Heart left ventricle (tissue), 16 donors: ENCODE results near the gene AURKAIP1. TPM values are rescaled to one million over a fixed set of nuclear protein-coding genes. Genes with fewer than 3 reads are reported as not detected.

ENCODE experiments used
- ATAC-seq, 4 donors: fragments of 200-7000 bp; cut with Tn5 transposase; one replicate each; pipeline ENCODE4 v1.9.1; 2020 to 2022; ENCODE audit warnings: moderate library complexity in 4 of 4, mild to moderate bottlenecking in 3 of 4, moderate number of reproducible peaks in 1 of 4
- DNase-seq, 5 donors: peaks; one replicate each; pipeline ENCODE4 v3.0.0-alpha.2; 2020
- H3K27ac ChIP-seq, 12 donors: fragments of 200-600 bp; sonication (generic) in 4 of 12; one replicate each; pipeline versions ENCODE4 v1.5.0 to v1.8.0; 2016 to 2022; ENCODE audit warnings: mild to moderate bottlenecking in 2 of 12
- H3K27me3 ChIP-seq, 9 donors: fragments of 200-600 bp; sonication (generic) in 2 of 9; one replicate each; pipeline versions ENCODE4 v1.5.1 to v1.8.0; 2016 to 2022; ENCODE audit warnings: mild to moderate bottlenecking in 3 of 9
- H3K36me3 ChIP-seq, 9 donors: fragments of 200-600 bp; sonication (generic) in 2 of 9; one replicate each; pipeline versions ENCODE4 v1.5.0 to v1.8.0; 2018 to 2022; ENCODE audit warnings: mild to moderate bottlenecking in 2 of 9
- H3K4me1 ChIP-seq, 12 donors: fragments of 200-600 bp; sonication (generic) in 4 of 12; one replicate each; pipeline versions ENCODE4 v1.5.0 to v1.8.0; 2016 to 2022; ENCODE audit warnings: mild to moderate bottlenecking in 3 of 12
- H3K4me3 ChIP-seq, 12 donors: fragments of 200-600 bp; sonication (generic) in 4 of 12; one replicate each; pipeline versions ENCODE4 v1.5.0 to v1.8.0; 2017 to 2022; ENCODE audit warnings: mild to moderate bottlenecking in 9 of 12, moderate library complexity in 4 of 12
- H3K9me3 ChIP-seq, 12 donors: fragments of 200-600 bp; sonication (generic) in 4 of 12; one replicate each; pipeline versions ENCODE4 v1.5.0 to v1.8.0; 2016 to 2022; ENCODE audit warnings: mild to moderate bottlenecking in 1 of 12
- CTCF ChIP-seq, 12 donors: fragments of 200-600 bp; sonication (generic) in 4 of 12; IDR thresholded peaks; one replicate each; pipeline versions ENCODE4 v1.5.0 to v1.8.0; 2018 to 2022; ENCODE audit warnings: antibody characterized with exemption in 12 of 12, mild to moderate bottlenecking in 5 of 12
- POLR2A ChIP-seq, 2 donors: fragments of 450-650 bp; IDR thresholded peaks; one replicate each; pipeline ENCODE4 v1.6.1; 2017; ENCODE audit warnings: antibody characterized with exemption in 2 of 2, mild to moderate bottlenecking in 2 of 2, moderate library complexity in 2 of 2
- WGBS, 4 donors: extraction: QIAGEN DNeasy Blood & Tissue Kit in 2 of 4; methylation state at CpG; one replicate each; pipeline versions ENCODE4 v1.1.5 to v1.1.7; 2013 to 2018; 5-methylcytosine and 5-hydroxymethylcytosine counted together
- intact Hi-C, 10 donors: fragments of 100-400 bp; cut with DNase I; formaldehyde crosslinking; loops; one replicate each; pipeline versions ENCODE4 v1.11.1 to v1.14.2; 2022
- polyA plus RNA-seq, 2 donors: library from polyadenylated mRNA; stranded (reverse); fragments of 200-250 nt; gene quantifications; one replicate each; pipeline ENCODE4 v1.2.3, GENCODE V29; 2013
- total RNA-seq, 9 donors: library from RNA; depleted of rRNA in 2 of 9; stranded (reverse); fragments of >200 nt in 2 of 9; fragmentation: NEBNext Ultra II Directional in 3 of 9; extraction: Animal tissue kit (Norgen Biotek cat#: 25700) in 3 of 9; gene quantifications; one replicate each; pipeline versions ENCODE4 v1.1.0 to v1.2.4, GENCODE V29; 2016 to 2023
- donor health status: ischemic (EF 13 %, LVEDD 7.1; RV severe dilation, severe dysfunction).
- donor health status: healthy with polysubstance abuse.
- donor health status: DM: no; HTN: yes; CAD: no.
- donor health status: DM: no; HTN: no; CAD: no.
- donor health status: ischemic (EF 25% LVEDD 6.9; RV normal size, moderate dysfunction).
- donor health status: ischemic (EF 25% LVEDD 5.7; RV mildly dilated, moderate dysfunction).
- donor health status: healthy.
- donor health status: DM: yes; HTN: yes; CAD: no.
- donor health status: ischemic (EF 35%, LVEDD 5.7; RV mildly dilated, moderate dysfunction).
- donor health status: nonischemic (EF 11% LVEDD 7.7; RV severe dilation, severe dysfunction).
- donor health status: DM: yes; HTN: yes; CAD: no.
- donor health status: PGD.
- donor health status: ischemic (EF 29% LVEDD 5.4; RV normal size, mild dysfunction).
- donor health status: nonischemic (EF 23%, LVEDD 6.1; RV moderate dilation, normal function).

Gene AURKAIP1
- total and polyA plus RNA-seq, 11 donors: 157 to 465 (median 192) TPM

GRCh38 chr1:1342584-1343115, 32.4 kb downstream of the AURKAIP1 start:
- no peaks in the 10 kb centered on the region for H3K9me3 ChIP-seq
- peaks cover 0 to 40% (median 33%) of the 10 kb centered on the region in 9 donors for H3K36me3 ChIP-seq
- TF ChIP-seq CTCF (IDR thresholded peaks at IDR 0.05) (no peak), POLR2A (IDR thresholded peaks at IDR 0.05) (no peak)
- intact Hi-C loops: no loop called here
- H3K4me1 ChIP-seq: peaks cover 0 to 48% (median 29%) of the 10 kb centered on the region in 12 donors
- ATAC-seq: no peak
- no peak overlapping the region for H3K27ac ChIP-seq
- DNase-seq: no peak
- WGBS, 4 donors: 78 to 86% (median 84%) methylated on average over 17 to 18 of the region's 18 CpGs
- no peaks in the 10 kb centered on the region for H3K27me3 ChIP-seq
- no peak overlapping the region for H3K4me3 ChIP-seq

- no peak for TF ChIP-seq CTCF (IDR thresholded peaks at IDR 0.05)
- no peak for TF ChIP-seq POLR2A (IDR thresholded peaks at IDR 0.05)
Measured at GRCh38 chr1:1342061-1342562, 32.9 kb downstream of the AURKAIP1 start.

GRCh38 chr1:1341549-1342021, 33.4 kb downstream of the AURKAIP1 start:
- intact Hi-C loops: no loop called here
- Histone ChIP-seq H3K27me3 (no peaks in the 10 kb centered on the region), H3K4me3 (no peak overlapping the region), H3K9me3 (no peaks in the 10 kb centered on the region), H3K27ac (no peak overlapping the region), H3K36me3 (peaks cover 0 to 50% (median 39%) of the 10 kb centered on the region in 9 donors), H3K4me1 (peaks cover 0 to 37% (median 19%) of the 10 kb centered on the region in 12 donors)
- TF ChIP-seq POLR2A (IDR thresholded peaks at IDR 0.05): no peak
- no peak for TF ChIP-seq CTCF (IDR thresholded peaks at IDR 0.05)
- DNase-seq: no peak
- WGBS, 4 donors: 93 to 95% (median 94%) methylated on average over 7 to 17 of the region's 17 CpGs
- ATAC-seq: no peak

More at GRCh38 chr1:1342061-1342562, 32.9 kb downstream of the AURKAIP1 start:
- WGBS, 4 donors: 84 to 95% (median 95%) methylated on average over 6 to 28 of the region's 28 CpGs
- Histone ChIP-seq H3K4me3 (no peak overlapping the region), H3K4me1 (peaks cover 0 to 42% (median 24%) of the 10 kb centered on the region in 12 donors), H3K9me3 (no peaks in the 10 kb centered on the region), H3K27ac (no peak overlapping the region), H3K27me3 (no peaks in the 10 kb centered on the region), H3K36me3 (peaks cover 0 to 45% (median 34%) of the 10 kb centered on the region in 9 donors)
- no peak for ATAC-seq
- no peak for DNase-seq
- intact Hi-C loops: no loop called here

- Histone ChIP-seq H3K9me3 (no peaks in the 10 kb centered on the region), H3K4me1 (peaks cover 0 to 31% (median 13%) of the 10 kb centered on the region in 12 donors), H3K27me3 (no peaks in the 10 kb centered on the region), H3K27ac (no peak overlapping the region), H3K36me3 (peaks cover 0 to 54% (median 41%) of the 10 kb centered on the region in 9 donors), H3K4me3 (no peak overlapping the region)
- no peak for ATAC-seq
- WGBS, 4 donors: 92 to 93% (median 92%) methylated on average over 36 of the region's 36 CpGs
- intact Hi-C loops: no loop called here
- DNase-seq: no peak
- TF ChIP-seq POLR2A (IDR thresholded peaks at IDR 0.05) (no peak), CTCF (IDR thresholded peaks at IDR 0.05) (no peak)
Measured at GRCh38 chr1:1340791-1341548, 34.0 kb downstream of the AURKAIP1 start.
